Cardiac fibroblast (primary cell): ENCODE results near the gene TMED8.

Experiments
- DNase-seq, 2 donors: peaks; one replicate each; pipeline versions ENCODE4 v3.0.0 to v3.0.0-alpha.2; 2010; ENCODE audit warnings: low read depth in 2 of 2
- H3K4me3 ChIP-seq, 2 donors: replicated peaks in 1 of 2; 1 replicate in 1 of 2; 2 replicates in 1 of 2; pipeline ENCODE4 v1.5.1; 2011; ENCODE audit warnings: low read depth in 2 of 2, low read length in 2 of 2, mild to moderate bottlenecking in 2 of 2, moderate library complexity in 1 of 2
- TF ChIP-seq, protein P1 (sequence below): IDR thresholded peaks from one replicate; pipeline ENCODE4 v1.5.1; 2011; ENCODE audit warnings: low read depth, mild to moderate bottlenecking, low read length, inconsistent platforms

TMED8 gene

DNA sequence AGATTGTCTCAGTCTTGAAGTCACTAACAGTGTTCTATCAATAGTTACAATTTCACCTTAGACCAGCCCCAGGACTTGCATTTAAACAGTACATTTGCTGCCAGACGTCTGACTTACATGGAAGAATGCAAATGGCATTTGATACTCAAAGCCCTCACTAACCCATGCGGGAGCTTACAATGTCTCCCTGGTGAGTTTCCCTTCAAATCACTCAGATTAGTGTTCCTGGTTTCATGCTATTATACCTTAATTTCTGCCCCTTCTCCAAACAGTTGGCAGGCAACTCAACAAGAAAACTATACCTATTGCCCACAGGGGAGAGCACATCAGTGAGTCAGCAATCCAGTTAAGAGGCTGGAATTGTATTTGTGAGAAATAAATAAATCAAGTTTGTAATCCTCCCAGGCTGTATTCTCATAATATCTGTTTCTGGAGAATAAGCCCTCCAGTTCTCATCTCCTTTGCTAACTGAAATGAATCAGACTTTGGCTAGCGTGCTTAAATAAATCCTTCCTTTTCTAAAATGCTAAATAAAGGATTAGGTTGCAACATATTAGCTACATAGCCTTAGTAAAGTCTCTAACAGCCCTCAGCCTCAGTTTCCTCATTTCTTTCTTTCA, 32.4 kb downstream of the TMED8 start:
- no peak overlapping the region for H3K4me3 ChIP-seq
- DNase-seq, result no peak
- TF ChIP-seq, protein P1, sequence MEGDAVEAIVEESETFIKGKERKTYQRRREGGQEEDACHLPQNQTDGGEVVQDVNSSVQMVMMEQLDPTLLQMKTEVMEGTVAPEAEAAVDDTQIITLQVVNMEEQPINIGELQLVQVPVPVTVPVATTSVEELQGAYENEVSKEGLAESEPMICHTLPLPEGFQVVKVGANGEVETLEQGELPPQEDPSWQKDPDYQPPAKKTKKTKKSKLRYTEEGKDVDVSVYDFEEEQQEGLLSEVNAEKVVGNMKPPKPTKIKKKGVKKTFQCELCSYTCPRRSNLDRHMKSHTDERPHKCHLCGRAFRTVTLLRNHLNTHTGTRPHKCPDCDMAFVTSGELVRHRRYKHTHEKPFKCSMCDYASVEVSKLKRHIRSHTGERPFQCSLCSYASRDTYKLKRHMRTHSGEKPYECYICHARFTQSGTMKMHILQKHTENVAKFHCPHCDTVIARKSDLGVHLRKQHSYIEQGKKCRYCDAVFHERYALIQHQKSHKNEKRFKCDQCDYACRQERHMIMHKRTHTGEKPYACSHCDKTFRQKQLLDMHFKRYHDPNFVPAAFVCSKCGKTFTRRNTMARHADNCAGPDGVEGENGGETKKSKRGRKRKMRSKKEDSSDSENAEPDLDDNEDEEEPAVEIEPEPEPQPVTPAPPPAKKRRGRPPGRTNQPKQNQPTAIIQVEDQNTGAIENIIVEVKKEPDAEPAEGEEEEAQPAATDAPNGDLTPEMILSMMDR, result no peak

DNA sequence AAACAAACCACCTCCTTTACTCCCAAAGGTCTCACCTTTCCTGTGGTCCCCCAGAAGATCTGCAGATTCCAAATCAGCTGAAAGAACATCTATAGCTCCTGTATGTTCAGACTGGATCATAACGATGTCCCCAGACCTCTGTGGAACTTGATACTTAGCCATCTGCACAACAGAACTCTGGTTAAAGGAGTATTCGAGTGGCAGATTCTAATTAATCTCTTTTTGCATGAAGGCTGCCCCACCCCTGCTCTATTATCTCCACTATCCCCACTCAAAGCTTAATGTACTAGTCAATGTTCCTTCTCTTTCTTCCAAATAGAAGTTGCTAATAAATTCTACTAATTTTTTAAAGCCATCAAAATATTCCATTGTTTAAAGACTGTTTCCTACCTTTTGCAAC, 33.2 kb downstream of the TMED8 start:
- TF ChIP-seq, protein P1, result no peak
- H3K4me3 ChIP-seq, result no peak overlapping the region
- no peak for DNase-seq

DNA sequence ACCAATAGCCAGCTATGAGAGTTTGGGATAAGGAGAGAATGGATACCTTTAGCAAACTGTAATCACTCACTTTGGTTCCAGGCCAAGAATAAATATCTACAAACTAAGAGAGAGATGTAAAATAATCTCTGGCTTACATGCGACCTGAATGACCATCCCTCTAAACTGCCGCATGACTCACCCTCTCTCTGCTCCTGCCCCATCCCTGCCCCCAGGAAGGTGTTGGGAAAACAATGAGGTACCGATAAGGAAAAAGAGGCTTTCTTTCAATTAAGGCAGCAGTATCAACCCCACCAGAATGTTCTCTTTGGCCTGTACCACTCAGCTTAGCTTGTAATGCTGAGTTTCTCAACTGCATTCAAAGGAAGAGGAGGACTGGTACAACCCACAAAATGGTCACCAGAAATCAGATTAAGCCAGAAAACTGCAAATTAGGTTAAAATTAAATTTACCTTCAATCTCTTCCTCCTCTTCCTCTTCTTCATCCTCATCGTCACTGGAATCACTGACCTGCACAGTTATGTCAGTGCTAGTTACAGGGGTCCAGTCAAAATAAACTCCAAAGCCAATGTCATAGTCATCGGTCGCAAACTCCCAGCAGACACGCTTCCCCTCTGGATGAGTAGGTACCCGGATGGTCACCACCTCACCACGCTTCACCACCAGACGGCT, 34.0 kb downstream of the TMED8 start:
- no peak for DNase-seq
- TF ChIP-seq, protein P1, result no peak
- no peak overlapping the region for H3K4me3 ChIP-seq

DNA sequence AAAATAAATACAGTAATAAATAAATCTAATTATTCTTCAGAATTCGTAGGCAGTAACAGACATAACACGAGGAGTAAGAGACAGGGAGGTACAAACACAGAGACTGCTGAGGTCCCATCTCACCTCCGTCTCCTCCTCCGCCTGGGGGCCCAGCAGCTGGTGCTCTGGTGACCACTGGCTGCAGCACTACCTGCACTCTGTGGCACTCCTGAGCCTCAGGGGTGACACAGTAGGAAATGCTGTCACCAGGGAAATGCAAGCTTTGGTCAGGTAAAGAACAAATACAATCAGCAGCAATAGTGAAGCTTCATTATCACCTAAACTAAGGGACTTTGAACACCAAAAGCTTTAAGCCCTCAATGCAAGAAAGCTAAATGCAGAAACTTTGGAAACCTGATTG, 36.5 kb downstream of the TMED8 start:
- H3K4me3 ChIP-seq, result no peak overlapping the region

DNA sequence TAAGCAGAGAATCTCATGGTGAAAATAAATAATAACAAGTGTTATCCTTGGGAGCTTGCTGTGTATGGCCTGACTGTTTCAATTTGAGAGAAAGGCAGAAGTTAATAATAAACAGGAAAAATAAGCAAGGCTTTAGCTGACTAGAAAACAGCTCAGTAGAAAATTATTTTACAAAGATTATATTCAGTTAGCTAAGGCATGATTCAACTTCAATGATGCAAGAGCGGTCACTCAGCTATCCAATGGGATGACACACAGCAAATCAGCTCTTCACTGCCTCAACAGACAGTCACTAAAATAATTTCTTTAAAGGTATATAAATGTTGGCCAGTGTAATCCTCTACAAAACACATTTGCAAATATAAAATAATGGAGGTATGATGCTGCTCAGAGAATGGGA, 37.5 kb downstream of the TMED8 start:
- no peak overlapping the region for H3K4me3 ChIP-seq
- TF ChIP-seq, protein P1, result no peak
- DNase-seq, result peak; percentile 21 to 79

More for the DNA sequence above, 36.5 kb downstream of the TMED8 start:
- TF ChIP-seq, protein P1, result no peak
- DNase-seq, result no peak

DNA sequence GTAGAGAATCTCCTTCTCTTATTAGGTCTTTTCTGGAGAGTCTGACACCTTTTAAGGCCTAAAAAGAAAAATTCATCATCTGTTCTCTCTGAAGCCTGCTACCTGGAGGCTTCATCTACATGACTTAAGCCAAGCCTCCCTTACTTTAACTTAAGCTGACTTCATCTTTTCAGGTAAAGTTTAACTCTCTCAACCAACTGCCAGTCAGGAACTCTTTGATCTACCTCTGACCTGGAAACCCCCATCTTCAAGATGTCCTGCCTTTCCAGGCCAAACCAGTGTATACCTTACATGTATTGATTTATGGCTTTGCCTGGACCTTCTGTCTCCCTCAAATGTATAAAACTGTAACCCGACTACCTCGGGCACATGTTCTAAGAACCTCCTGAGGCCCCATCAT, 38.6 kb downstream of the TMED8 start:
- TF ChIP-seq, protein P1, result no peak
- no peak overlapping the region for H3K4me3 ChIP-seq
- no peak for DNase-seq
